Pancreas (tissue), 10 donors: ENCODE results near the gene PAM16. TPM values are rescaled to one million over a fixed set of nuclear protein-coding genes. Genes with fewer than 3 reads are reported as not detected.

Experiments used
- ATAC-seq, 4 donors: fragments of 200-7000 bp; cut with Tn5 transposase; one replicate each; pipeline versions ENCODE4 v1.8.0 to v1.9.1; 2020; ENCODE audit warnings: mild to moderate bottlenecking in 4 of 4, moderate library complexity in 4 of 4
- DNase-seq, 6 donors: peaks; one replicate each; pipeline ENCODE4 v3.0.0-alpha.2; 2020
- FAIRE-seq: peaks from 2 replicates; lab custom pipeline; 2012; peaks lifted over from hg19 to GRCh38; lab: Jason Lieb, UNC
- H3K27ac ChIP-seq, 4 donors: fragments of 200-600 bp; sonication (generic); 1 replicate in 3 of 4; 2 replicates in 1 of 4; pipeline versions ENCODE4 v1.5.0 to v1.8.0; 2020
- H3K27me3 ChIP-seq, 4 donors: fragments of 200-600 bp; one replicate each; pipeline ENCODE4 v1.8.0; 2021
- H3K36me3 ChIP-seq, 3 donors: fragments of 200-600 bp; sonication (generic) in 1 of 3; one replicate each; pipeline versions ENCODE4 v1.5.0 to v1.8.0; 2020 to 2021
- H3K4me1 ChIP-seq, 3 donors: fragments of 200-600 bp; one replicate each; pipeline ENCODE4 v1.8.0; 2021
- H3K4me3 ChIP-seq, 4 donors: fragments of 200-600 bp; sonication (generic) in 2 of 4; one replicate each; pipeline versions ENCODE4 v1.5.0 to v1.8.0; 2020 to 2021
- H3K9me3 ChIP-seq, 4 donors: fragments of 200-600 bp; one replicate each; pipeline ENCODE4 v1.8.0; 2021
- CTCF ChIP-seq, 4 donors: fragments of 200-600 bp; sonication (generic) in 3 of 4; IDR thresholded peaks; one replicate each; pipeline versions ENCODE4 v1.5.0 to v1.8.0; 2021; ENCODE audit warnings: antibody characterized with exemption in 4 of 4
- WGBS, 2 donors: extraction: QIAGEN DNeasy Blood & Tissue Kit; methylation state at CpG; one replicate each; pipeline ENCODE4 v1.1.7; 2013; 5-methylcytosine and 5-hydroxymethylcytosine counted together
- intact Hi-C, 3 donors: fragments of 100-400 bp; cut with DNase I; formaldehyde crosslinking; loops; one replicate each; pipeline versions ENCODE4 v1.11.1 to v1.14.2; 2022
- polyA plus RNA-seq, 2 donors: library from polyadenylated mRNA; stranded (reverse); fragments of 200-250 nt; gene quantifications; one replicate each; pipeline ENCODE4 v1.2.3, GENCODE V29; 2013
- total RNA-seq, 6 donors: library from RNA; stranded (reverse); fragmentation: NEBNext Ultra II Directional in 4 of 6; extraction: Animal tissue kit (Norgen Biotek cat#: 25700) in 4 of 6; gene quantifications; one replicate each; pipeline versions ENCODE4 v1.2.1 to v1.2.4, GENCODE V29; 2021 to 2023
- donor health status: healthy with polysubstance abuse.
- donor health status: DM: no; HTN: no; CAD: no; lungs with moderate emphysema.
- donor health status: DM: no; HTN: no; CAD: no.
- donor health status: control.
- donor health status: control.
- donor health status: Bipolar disorder and iron deficiency.
- donor health status: DM: yes; HTN: yes; CAD: no.
- donor health status: DM: no; HTN: no; CAD: no.
- donor health status: DM: no; HTN: no; CAD: no.
- donor health status: DM: yes; HTN: yes; CAD: no.

Gene PAM16
- total and polyA plus RNA-seq, 8 donors = 12.2 to 106 (median 27.2) TPM

GRCh38 chr16:4316108-4316863 is 34.8 kb downstream of the PAM16 start:
- Histone ChIP-seq H3K27ac (peak overlapping the region; percentile 71 to 87 (median 83)), H3K27me3 (no peaks in the 10 kb centered on the region), H3K36me3 (no peaks in the 10 kb centered on the region), H3K9me3 (no peaks in the 10 kb centered on the region), H3K4me3 (peak overlapping the region; percentile 29 to 79 (median 66)), H3K4me1 (peaks cover 7 to 23% (median 17%) of the 10 kb centered on the region in 3 donors)
- WGBS, 2 donors = 1 to 2% methylated on average over 25 to 82 of the region's 93 CpGs
- ATAC-seq = peak in 1 of 4 donors; percentile 0
- intact Hi-C loops = no loop called here
- no peak for TF ChIP-seq CTCF (IDR thresholded peaks at IDR 0.05)
- FAIRE-seq = no peak
- peak in 2 of 6 donors; percentile 77 to 81 for DNase-seq

- H3K27me3 ChIP-seq = no peaks in the 10 kb centered on the region
- intact Hi-C loops = no loop called here
- ATAC-seq (peak; percentile 60 to 70 (median 66)), FAIRE-seq (no peak), DNase-seq (peak; percentile 73 to 86 (median 80))
- H3K27ac ChIP-seq = peak within 1 kb of the TSS; percentile 78 to 94 (median 92)
- WGBS, 2 donors = 0% methylated on average over 38 to 83 of the region's 115 CpGs
- H3K36me3 ChIP-seq = no peaks in the 10 kb centered on the region
- no peak for TF ChIP-seq CTCF (IDR thresholded peaks at IDR 0.05)
- no peaks in the 10 kb centered on the region for H3K9me3 ChIP-seq
- peak within 1 kb of the TSS; percentile 43 to 79 (median 66) for H3K4me3 ChIP-seq
- peaks cover 7 to 23% (median 17%) of the 10 kb centered on the region in 3 donors for H3K4me1 ChIP-seq
Observed at GRCh38 chr16:4315186-4316107, 35.7 kb downstream of the PAM16 start, which contains the start of gene GLIS2. GLIS2 (plus strand) TSS chr16:4316067; CDS start chr16:4332281, 16,214 bp downstream.

GRCh38 chr16:4314532-4315185 is 36.5 kb downstream of the PAM16 start:
- 3% methylated on average over 33 of the region's 33 CpGs for WGBS, 2 donors
- ATAC-seq = peak; percentile 4 to 16 (median 12)
- Histone ChIP-seq H3K27me3 (no peaks in the 10 kb centered on the region), H3K4me1 (peaks cover 7 to 30% (median 17%) of the 10 kb centered on the region in 3 donors), H3K4me3 (peak overlapping the region; percentile 43 to 67 (median 62)), H3K36me3 (no peaks in the 10 kb centered on the region), H3K9me3 (no peaks in the 10 kb centered on the region), H3K27ac (peak overlapping the region; percentile 78 to 94 (median 92))
- intact Hi-C loops = no loop called here
- no peak for TF ChIP-seq CTCF (IDR thresholded peaks at IDR 0.05)
- no peak for FAIRE-seq
- DNase-seq = peak in 4 of 6 donors; percentile 42 to 67 (median 59)

GRCh38 chr16:4313563-4314531 is 37.3 kb downstream of the PAM16 start:
- peak overlapping the region; percentile 78 to 94 (median 92) for H3K27ac ChIP-seq

More at GRCh38 chr16:4313563-4314531, 37.3 kb downstream of the PAM16 start:
- H3K4me3 ChIP-seq = peak overlapping the region in 2 of 4 donors; percentile 2 to 4
- 7 to 9% methylated on average over 38 to 43 of the region's 43 CpGs for WGBS, 2 donors
- DNase-seq (peak; percentile 80 to 92 (median 89)), FAIRE-seq (no peak), ATAC-seq (peak; percentile 56 to 68 (median 61))
- no peaks in the 10 kb centered on the region for H3K27me3 ChIP-seq
- peak; percentile 59 to 69 (median 66) for TF ChIP-seq CTCF (IDR thresholded peaks at IDR 0.05)
- intact Hi-C loops = no loop called here
- H3K9me3 ChIP-seq = no peaks in the 10 kb centered on the region
- H3K4me1 ChIP-seq = peaks cover 7 to 38% (median 17%) of the 10 kb centered on the region in 3 donors
- H3K36me3 ChIP-seq = no peaks in the 10 kb centered on the region
